Measurements from ENCODE around the gene OR1L4.

The OR1L4 gene, protein sequence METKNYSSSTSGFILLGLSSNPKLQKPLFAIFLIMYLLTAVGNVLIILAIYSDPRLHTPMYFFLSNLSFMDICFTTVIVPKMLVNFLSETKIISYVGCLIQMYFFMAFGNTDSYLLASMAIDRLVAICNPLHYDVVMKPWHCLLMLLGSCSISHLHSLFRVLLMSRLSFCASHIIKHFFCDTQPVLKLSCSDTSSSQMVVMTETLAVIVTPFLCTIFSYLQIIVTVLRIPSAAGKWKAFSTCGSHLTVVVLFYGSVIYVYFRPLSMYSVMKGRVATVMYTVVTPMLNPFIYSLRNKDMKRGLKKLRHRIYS

DNA sequence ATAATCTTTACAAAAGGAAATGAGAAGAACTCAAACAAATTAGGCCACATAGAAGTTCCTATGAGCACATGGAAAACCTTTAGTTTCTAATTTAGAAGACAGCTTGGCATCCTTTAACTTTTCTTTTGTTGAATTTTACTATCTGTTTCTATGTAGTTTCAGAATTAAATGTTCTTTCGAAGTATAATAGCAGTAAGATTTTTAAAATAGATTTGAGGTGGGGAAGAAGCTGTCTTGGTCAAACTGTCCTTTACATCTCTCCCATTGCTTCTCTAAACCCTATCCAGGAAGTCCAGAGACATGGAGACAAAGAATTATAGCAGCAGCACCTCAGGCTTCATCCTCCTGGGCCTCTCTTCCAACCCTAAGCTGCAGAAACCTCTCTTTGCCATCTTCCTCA is at the start of gene OR1L4:
OR1L4 (plus strand) TSS at position 301 of the 400 bp plus-strand sequence; CDS start at position 301, 0 bp downstream.
- no peak for DNase-seq (ENCODE audit: low spot score)
- TF ChIP-seq CTCF (IDR thresholded peaks at IDR 0.05; ENCODE audit: borderline replicate concordance, control extremely low read depth, extremely low read depth, insufficient read depth, missing control alignments): no peak

DNA sequence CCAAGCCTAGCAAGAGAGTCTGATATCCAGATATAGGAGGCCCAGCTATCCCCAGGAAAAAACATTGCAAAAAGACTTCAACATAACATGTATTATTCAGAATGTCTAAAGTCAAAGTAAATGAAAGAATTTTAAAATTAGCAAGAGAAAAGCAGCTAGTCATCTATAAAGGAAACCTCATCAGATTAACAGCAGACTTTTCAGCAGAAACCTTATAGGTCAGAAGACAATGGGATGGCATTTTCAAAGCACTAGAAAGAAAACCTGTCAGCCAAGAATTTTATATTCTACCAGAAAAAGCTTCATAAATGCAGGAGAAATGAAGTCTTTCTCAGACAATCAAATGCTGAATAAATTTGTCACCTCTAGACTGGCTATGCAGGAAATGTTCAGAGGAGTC is 38.9 kb upstream of the OR1L4 start:
- no peak for TF ChIP-seq CTCF (IDR thresholded peaks at IDR 0.05; ENCODE audit: borderline replicate concordance, control extremely low read depth, extremely low read depth, insufficient read depth, missing control alignments)
- in situ Hi-C loops (cut with MboI; ENCODE audit: low sequenced_read_pairs, unreplicated experiment): no loop called here
- DNase-seq (ENCODE audit: low spot score): no peak

More for the DNA sequence above, at the start of gene OR1L4:
- in situ Hi-C loops (cut with MboI; ENCODE audit: low sequenced_read_pairs, unreplicated experiment): no loop called here

DNA sequence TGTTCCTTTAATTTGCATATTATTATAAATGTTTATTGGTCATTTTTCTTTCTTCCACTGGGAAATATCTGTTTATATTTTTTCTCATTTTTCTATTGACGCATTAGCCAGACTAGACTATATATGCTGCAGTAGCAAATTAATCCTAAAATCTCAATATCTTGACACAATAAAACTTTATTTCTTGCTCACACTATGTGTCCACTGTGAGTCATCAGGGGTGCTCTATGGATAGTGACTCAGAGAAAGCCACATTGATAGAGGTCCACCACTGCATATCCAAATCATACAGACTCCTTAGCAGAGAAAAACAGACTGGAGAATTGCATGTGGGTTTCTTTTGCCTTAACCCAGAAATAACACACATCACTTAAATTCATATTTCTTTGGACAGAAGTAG is 28.1 kb upstream of the OR1L4 start:
- in situ Hi-C loops (cut with MboI; ENCODE audit: low sequenced_read_pairs, unreplicated experiment): no loop called here
- no peak for DNase-seq (ENCODE audit: low spot score)
- TF ChIP-seq CTCF (IDR thresholded peaks at IDR 0.05; ENCODE audit: borderline replicate concordance, control extremely low read depth, extremely low read depth, insufficient read depth, missing control alignments): no peak

DNA sequence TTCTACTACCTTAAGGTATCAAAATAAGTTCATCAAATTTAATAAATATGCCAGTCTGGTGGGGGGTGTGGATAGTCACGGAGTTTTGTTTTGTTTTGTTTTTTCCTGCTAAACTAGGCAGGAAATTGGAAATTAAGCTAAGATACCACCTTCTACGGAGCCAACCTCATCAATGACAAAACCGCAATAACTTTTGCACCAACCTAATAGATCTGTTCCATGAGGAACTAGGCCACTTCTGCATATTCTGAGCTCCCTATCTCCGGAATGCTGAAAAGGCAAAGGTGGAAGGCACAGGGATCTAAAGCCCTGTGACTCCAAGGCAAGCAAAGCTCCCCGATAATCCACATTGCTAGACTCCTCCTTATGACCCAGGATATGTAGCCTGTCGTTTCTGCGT is 5.8 kb upstream of the OR1L4 start:
- no peak for TF ChIP-seq CTCF (IDR thresholded peaks at IDR 0.05; ENCODE audit: borderline replicate concordance, control extremely low read depth, extremely low read depth, insufficient read depth, missing control alignments)
- DNase-seq (ENCODE audit: low spot score): no peak
- in situ Hi-C loops (cut with MboI; ENCODE audit: low sequenced_read_pairs, unreplicated experiment): no loop called here

- DNase-seq (ENCODE audit: low spot score): no peak
- in situ Hi-C loops (cut with MboI; ENCODE audit: low sequenced_read_pairs, unreplicated experiment): no loop called here
- TF ChIP-seq CTCF (IDR thresholded peaks at IDR 0.05; ENCODE audit: borderline replicate concordance, control extremely low read depth, extremely low read depth, insufficient read depth, missing control alignments): no peak
Measured at GRCh38 chr9:122719218-122719617, 4.6 kb upstream of the OR1L4 start.

GRCh38 chr9:122742003-122742402 is 18.2 kb downstream of the OR1L4 start, which contains the start of gene OR1L6:
Gene OR1L6, plus strand, starts transcription at chr9:122742303. Its CDS starts 7,545 bp downstream, at chr9:122749848.
- TF ChIP-seq CTCF (IDR thresholded peaks at IDR 0.05; ENCODE audit: borderline replicate concordance, control extremely low read depth, extremely low read depth, insufficient read depth, missing control alignments): no peak
- in situ Hi-C loops (cut with MboI; ENCODE audit: low sequenced_read_pairs, unreplicated experiment): no loop called here
- DNase-seq (ENCODE audit: low spot score): no peak

Data from GM13976 (cell line).